NOMO-1 treated with dmso at 0.1 percent for 144 hours (cell line): ENCODE measurements around the gene FOXK1.

Experiments used
- DNase-seq: peaks from one replicate; lab custom pipeline; 2025; ENCODE audit not compliant: unreplicated experiment; lab: John Stamatoyannopoulos, UW

The FOXK1 gene

GRCh38 chr7:4742852-4743251 is 60.8 kb downstream of the FOXK1 start:
- no peak for DNase-seq

GRCh38 chr7:4744391-4745264 is 62.5 kb downstream of the FOXK1 start:
- peak; percentile 49 for DNase-seq

GRCh38 chr7:4745265-4745919 is 63.3 kb downstream of the FOXK1 start:
- DNase-seq = peak; percentile 36

- DNase-seq = peak; percentile 36
Observed at GRCh38 chr7:4745971-4746919, 64.2 kb downstream of the FOXK1 start.

GRCh38 chr7:4747013-4747412 is 64.9 kb downstream of the FOXK1 start:
- no peak for DNase-seq

- no peak for DNase-seq
Observed at GRCh38 chr7:4747746-4748145, 65.7 kb downstream of the FOXK1 start.

- DNase-seq = no peak
Observed at GRCh38 chr7:4748231-4748681, 66.2 kb downstream of the FOXK1 start.

GRCh38 chr7:4749363-4749762 is 67.3 kb downstream of the FOXK1 start:
- DNase-seq = no peak

- no peak for DNase-seq
Observed at GRCh38 chr7:4749798-4750197, 67.7 kb downstream of the FOXK1 start.

GRCh38 chr7:4751398-4751947 is 69.4 kb downstream of the FOXK1 start:
- DNase-seq = no peak

GRCh38 chr7:4753598-4754432 is 71.7 kb downstream of the FOXK1 start:
- peak; percentile 4 for DNase-seq

GRCh38 chr7:4754433-4755010 is 72.4 kb downstream of the FOXK1 start:
- DNase-seq = no peak

GRCh38 chr7:4755045-4755444 is 73.0 kb downstream of the FOXK1 start:
- DNase-seq = no peak

- DNase-seq = no peak
Observed at GRCh38 chr7:4758111-4758510, 76.0 kb downstream of the FOXK1 start.

- DNase-seq = no peak
Observed at GRCh38 chr7:4758791-4759190, 76.7 kb downstream of the FOXK1 start.

GRCh38 chr7:4759211-4759610 is 77.1 kb downstream of the FOXK1 start:
- no peak for DNase-seq

- DNase-seq = no peak
Observed at GRCh38 chr7:4760952-4761351, 78.9 kb downstream of the FOXK1 start.

GRCh38 chr7:4762121-4763055 is 80.3 kb downstream of the FOXK1 start:
- DNase-seq = no peak
